Left ventricle myocardium inferior (tissue), 1 donor: Measurements from ENCODE around the gene MBLAC1. TPM values are rescaled to one million over a fixed set of nuclear protein-coding genes. Genes with fewer than 3 reads are reported as not detected.
A peak's percentile ranks its signal among the peaks of the same experiment; 100 is the strongest.

ENCODE experiments used
- DNase-seq: peaks from one replicate; pipeline ENCODE4 v3.0.0-alpha.2; 2020
- H3K27ac ChIP-seq: fragments of 200-600 bp; replicated peaks from 2 replicates; pipeline ENCODE4 v1.8.0; 2021
- H3K27me3 ChIP-seq: fragments of 200-600 bp; 2 replicates; pipeline ENCODE4 v1.8.0; 2021; ENCODE audit warnings: low read depth
- H3K36me3 ChIP-seq: fragments of 200-600 bp; 2 replicates; pipeline ENCODE4 v1.8.0; 2021
- H3K4me1 ChIP-seq: fragments of 200-600 bp; 2 replicates; pipeline ENCODE4 v1.8.0; 2021
- H3K4me3 ChIP-seq: fragments of 200-600 bp; 2 replicates; pipeline ENCODE4 v1.8.0; 2021; ENCODE audit warnings: mild to moderate bottlenecking, moderate library complexity
- H3K9me3 ChIP-seq: fragments of 200-600 bp; replicated peaks from 2 replicates; pipeline ENCODE4 v1.8.0; 2021
- intact Hi-C: fragments of 100-400 bp; cut with micrococcal nuclease; formaldehyde crosslinking; loops from one replicate; pipeline ENCODE4 v1.11.0; 2022
- total RNA-seq: library from RNA; stranded (reverse); fragmentation: NEBNext Ultra II Directional; extraction: Animal tissue kit (Norgen Biotek cat#: 25700); gene quantifications from one replicate; pipeline ENCODE4 v1.2.1, GENCODE V29; 2021
- TF ChIP-seq, protein P1 (sequence below): fragments of 200-600 bp; IDR thresholded peaks from 2 replicates; pipeline ENCODE4 v1.8.0; 2021; ENCODE audit warnings: antibody characterized with exemption, mild to moderate bottlenecking, borderline replicate concordance
- donor health status: DM: no; HTN: yes; CAD: no; lungs with severe emphysema.

Gene MBLAC1
- total RNA-seq, 1 donor from 2014 or later, result 2.0 TPM

- no peaks in the 10 kb centered on the region for H3K9me3 ChIP-seq
- H3K27ac ChIP-seq, result peak overlapping the region; percentile 95
- TF ChIP-seq, protein P1, sequence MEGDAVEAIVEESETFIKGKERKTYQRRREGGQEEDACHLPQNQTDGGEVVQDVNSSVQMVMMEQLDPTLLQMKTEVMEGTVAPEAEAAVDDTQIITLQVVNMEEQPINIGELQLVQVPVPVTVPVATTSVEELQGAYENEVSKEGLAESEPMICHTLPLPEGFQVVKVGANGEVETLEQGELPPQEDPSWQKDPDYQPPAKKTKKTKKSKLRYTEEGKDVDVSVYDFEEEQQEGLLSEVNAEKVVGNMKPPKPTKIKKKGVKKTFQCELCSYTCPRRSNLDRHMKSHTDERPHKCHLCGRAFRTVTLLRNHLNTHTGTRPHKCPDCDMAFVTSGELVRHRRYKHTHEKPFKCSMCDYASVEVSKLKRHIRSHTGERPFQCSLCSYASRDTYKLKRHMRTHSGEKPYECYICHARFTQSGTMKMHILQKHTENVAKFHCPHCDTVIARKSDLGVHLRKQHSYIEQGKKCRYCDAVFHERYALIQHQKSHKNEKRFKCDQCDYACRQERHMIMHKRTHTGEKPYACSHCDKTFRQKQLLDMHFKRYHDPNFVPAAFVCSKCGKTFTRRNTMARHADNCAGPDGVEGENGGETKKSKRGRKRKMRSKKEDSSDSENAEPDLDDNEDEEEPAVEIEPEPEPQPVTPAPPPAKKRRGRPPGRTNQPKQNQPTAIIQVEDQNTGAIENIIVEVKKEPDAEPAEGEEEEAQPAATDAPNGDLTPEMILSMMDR, result no peak
- H3K4me3 ChIP-seq, result peak overlapping the region; percentile 95
- H3K4me1 ChIP-seq, result peaks cover 33% of the 10 kb centered on the region
- H3K36me3 ChIP-seq, result peaks cover 44% of the 10 kb centered on the region
- no peak for DNase-seq
- H3K27me3 ChIP-seq, result no peaks in the 10 kb centered on the region
- intact Hi-C loops, result loop anchor here (10.0 kb wide), 1 partner anchor 95 kb away; no protein-coding TSS in a partner anchor
Measured at GRCh38 chr7:100089458-100090196, 37.1 kb upstream of the MBLAC1 start.

GRCh38 chr7:100090527-100091410 is 36.0 kb upstream of the MBLAC1 start:
- Histone ChIP-seq H3K4me3 (no peak overlapping the region), H3K9me3 (no peaks in the 10 kb centered on the region), H3K4me1 (peaks cover 33% of the 10 kb centered on the region), H3K27ac (no peak overlapping the region), H3K27me3 (no peaks in the 10 kb centered on the region), H3K36me3 (peaks cover 56% of the 10 kb centered on the region)
- TF ChIP-seq, protein P1, result no peak
- no peak for DNase-seq
- intact Hi-C loops, result no loop called here

DNA sequence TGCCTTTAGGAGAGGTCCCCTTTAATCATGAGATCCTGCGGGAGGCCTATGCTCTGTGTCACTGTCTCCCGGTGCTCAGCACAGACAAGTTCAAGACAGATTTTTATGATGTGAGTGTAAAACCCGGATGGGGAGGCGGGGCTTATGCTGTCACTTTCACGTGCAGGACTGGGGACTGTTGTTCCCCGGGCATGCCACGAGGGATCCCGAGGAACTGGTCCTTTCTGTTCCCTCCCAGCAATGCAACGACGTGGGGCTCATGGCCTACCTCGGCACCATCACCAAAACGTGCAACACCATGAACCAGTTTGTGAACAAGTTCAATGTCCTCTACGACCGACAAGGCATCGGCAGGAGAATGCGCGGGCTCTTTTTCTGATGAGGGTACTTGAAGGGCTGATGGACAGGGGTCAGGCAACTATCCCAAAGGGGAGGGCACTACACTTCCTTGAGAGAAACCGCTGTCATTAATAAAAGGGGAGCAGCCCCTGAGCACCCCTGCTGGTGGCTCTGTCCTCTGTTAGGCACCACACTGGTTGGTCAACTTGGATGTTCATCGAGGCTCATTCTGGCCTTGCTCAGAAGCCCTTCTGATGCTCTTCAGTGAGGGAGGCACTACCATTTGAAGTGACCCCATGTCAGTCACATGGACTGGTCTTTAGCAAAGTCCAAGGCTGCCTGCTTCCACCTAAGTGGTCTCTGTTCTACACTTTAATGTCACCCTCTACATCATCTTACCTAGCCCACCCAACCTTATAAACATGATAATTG is 35.2 kb upstream of the MBLAC1 start:
- H3K36me3 ChIP-seq, result peaks cover 64% of the 10 kb centered on the region
- no peaks in the 10 kb centered on the region for H3K9me3 ChIP-seq
- peaks cover 33% of the 10 kb centered on the region for H3K4me1 ChIP-seq
- intact Hi-C loops, result no loop called here
- no peak overlapping the region for H3K4me3 ChIP-seq
- no peak overlapping the region for H3K27ac ChIP-seq
- TF ChIP-seq, protein P1, result no peak
- no peaks in the 10 kb centered on the region for H3K27me3 ChIP-seq
- no peak for DNase-seq

- TF ChIP-seq, protein P1, result no peak
- peaks cover 31% of the 10 kb centered on the region for H3K4me1 ChIP-seq
- H3K4me3 ChIP-seq, result no peak overlapping the region
- no peak overlapping the region for H3K27ac ChIP-seq
- intact Hi-C loops, result no loop called here
- no peak for DNase-seq
- peaks cover 79% of the 10 kb centered on the region for H3K36me3 ChIP-seq
- no peaks in the 10 kb centered on the region for H3K27me3 ChIP-seq
- no peaks in the 10 kb centered on the region for H3K9me3 ChIP-seq
Measured at GRCh38 chr7:100093054-100093453, 33.7 kb upstream of the MBLAC1 start.

GRCh38 chr7:100093498-100093897 is 33.3 kb upstream of the MBLAC1 start:
- no peak overlapping the region for H3K27ac ChIP-seq
- peaks cover 83% of the 10 kb centered on the region for H3K36me3 ChIP-seq
- no peaks in the 10 kb centered on the region for H3K27me3 ChIP-seq
- intact Hi-C loops, result no loop called here
- H3K4me1 ChIP-seq, result peaks cover 26% of the 10 kb centered on the region
- H3K9me3 ChIP-seq, result no peaks in the 10 kb centered on the region
- no peak for DNase-seq
- TF ChIP-seq, protein P1, result no peak
- H3K4me3 ChIP-seq, result no peak overlapping the region
